HG02623 (cell line): Measurements from ENCODE around the gene HYCC1.
A peak's percentile ranks its signal among the peaks of the same experiment; 100 is the strongest.
"Not testable (repeated sequence)": the region's sequence is repeated elsewhere in the genome, so short reads cannot be mapped to it uniquely, and the experiment has no call there.

Experiments used
- ATAC-seq: cut with Tn5 transposase; IDR thresholded peaks from one replicate; pipeline ENCODE4 v1.9.1; 2021; ENCODE audit warnings: moderate library complexity; ENCODE audit not compliant: unreplicated experiment

HYCC1 gene

DNA sequence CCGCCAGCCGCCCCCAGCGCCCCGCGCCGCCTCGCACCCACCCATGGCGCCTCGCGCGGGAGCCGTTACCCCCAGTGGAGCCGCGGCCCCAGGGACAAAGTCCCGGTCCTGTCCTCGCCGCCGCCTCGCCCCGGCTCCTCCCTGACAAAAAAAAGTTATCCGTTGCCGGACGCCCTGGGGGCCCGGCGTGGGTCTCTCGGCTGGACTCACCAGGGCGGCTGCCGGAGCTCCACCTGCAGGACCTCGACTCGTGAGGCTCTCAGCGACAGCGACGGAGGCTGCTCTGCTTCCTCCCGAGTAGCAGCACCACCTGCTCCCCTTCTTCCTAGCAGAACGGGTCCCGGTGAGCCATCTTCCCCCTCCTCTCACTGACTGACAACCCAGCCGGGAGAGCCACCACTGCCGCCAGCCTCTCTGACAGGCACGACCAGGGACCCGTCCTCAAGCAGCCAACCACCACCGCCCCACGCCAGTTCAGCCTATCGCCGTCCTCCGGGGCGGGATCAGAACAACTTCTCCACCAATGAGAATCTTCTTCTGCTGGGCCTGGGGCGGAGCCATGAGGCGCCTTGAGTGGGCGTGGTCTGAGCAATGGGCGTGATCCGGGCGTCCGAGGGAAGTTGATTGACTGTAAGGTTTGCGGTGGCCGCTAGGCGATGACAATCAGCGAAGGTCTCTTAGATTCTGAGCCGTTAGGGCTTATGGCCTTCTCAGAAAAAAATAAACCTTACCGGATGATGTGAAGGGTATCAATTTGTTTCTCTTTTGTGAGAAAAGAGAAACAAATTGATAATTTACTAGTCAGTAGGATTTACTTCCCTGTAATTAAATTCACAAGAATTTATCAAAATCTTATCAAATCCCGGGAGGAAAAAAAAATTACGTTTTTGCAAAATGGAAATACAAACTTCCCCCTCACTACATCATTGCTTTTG, at the start of gene HYCC1:
Gene HYCC1, minus strand, starts transcription at position 416 of the 935 bp plus-strand sequence. CDS start 23,019 bp downstream, outside the sequence.
- peak; percentile 92 for ATAC-seq

DNA sequence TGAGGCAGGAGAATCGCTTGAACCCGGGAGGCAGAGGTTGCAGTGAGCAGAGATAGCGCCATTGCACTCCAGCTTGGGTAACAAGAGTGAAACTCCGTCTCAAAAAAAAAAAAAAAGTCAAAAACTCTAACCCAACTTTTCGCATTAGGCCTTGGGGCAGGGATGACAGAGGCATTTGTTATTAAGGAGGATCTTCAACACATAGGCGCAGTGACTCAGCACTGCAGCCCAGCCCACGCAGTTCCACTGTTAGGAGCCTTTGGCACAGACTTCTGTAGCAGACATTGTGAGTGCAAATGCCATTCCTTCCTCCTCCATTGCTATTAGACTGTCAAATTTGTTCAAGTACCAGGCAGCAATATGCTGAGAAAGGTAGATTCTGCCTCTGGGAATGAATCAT, 48.5 kb upstream of the HYCC1 start:
- no peak for ATAC-seq

DNA sequence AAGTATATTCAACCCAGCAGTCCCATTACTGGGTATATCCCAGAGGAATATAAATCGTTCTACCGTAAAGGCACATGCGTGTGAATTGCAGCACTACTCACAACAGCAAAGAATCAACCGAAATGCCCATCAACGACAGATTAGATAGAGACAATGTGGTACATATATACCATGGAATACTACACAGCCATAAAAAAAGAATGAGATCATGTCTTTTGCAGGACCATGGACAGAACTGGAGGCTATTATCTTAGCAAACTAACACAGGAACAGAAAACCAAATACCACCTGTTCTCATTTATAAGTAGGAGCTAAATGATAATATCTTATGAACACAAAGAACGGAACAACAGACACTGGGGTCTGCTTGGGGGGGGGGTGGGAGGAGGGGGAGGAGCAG, 47.4 kb upstream of the HYCC1 start:
- no peak for ATAC-seq

DNA sequence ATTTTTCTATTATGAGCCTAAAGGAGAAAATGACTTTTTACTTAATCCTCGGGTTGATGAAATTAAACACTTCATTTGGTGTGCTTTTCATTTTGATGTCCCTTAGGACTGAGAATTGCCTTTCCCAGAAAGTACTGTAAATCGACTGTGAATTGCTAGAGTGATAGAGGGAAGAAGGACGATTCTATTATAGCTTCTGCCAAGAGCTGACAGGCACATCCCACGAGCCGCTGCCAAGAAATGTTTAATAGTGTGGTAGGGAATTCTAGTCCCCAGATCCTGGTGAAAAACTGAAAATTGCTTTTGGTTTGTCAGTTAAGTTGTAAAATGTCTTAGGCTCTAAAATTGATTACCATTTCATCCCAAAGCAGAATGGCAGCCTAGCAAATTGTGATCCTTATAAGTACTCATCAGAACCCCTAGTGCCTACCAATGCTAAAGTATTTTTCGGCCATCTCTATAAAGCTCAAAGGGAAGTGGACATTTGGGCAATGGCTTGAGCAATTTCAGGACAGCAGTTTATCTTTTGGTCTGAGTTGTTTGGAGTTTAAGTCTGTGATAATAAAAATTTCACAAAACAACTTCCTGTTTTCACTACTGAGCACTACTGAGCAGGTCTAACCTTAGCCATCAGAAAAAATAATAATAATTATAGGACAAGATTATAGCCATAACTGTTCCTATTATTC, 44.6 kb upstream of the HYCC1 start:
- ATAC-seq, result no peak

DNA sequence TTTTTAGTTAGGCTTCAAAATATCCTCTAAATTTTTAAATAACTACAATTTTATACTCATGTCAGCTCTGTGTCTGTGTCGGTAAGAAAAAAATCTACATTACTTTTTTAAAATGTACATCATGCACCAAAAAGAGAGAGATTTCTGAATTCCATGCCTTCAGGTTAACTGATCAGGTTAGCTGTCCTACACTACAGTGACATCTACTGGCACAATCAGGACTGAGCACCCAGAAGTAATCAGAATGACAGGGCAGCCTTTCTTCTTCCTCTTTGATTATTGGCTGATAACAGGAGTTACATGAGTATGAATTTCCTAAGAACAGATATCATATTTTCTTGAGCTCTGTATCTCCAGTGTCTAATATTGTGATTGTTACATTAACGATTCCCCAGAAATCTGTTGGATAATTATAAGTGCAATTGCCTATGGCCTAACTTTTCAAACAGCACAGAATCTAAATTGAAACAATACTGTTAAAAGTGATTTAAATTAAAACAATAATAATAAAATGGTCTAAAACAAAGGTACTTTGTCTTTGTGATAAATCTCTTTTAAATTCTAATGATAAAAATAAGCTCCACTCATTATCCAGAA, 41.8 kb upstream of the HYCC1 start:
- ATAC-seq, result no peak

DNA sequence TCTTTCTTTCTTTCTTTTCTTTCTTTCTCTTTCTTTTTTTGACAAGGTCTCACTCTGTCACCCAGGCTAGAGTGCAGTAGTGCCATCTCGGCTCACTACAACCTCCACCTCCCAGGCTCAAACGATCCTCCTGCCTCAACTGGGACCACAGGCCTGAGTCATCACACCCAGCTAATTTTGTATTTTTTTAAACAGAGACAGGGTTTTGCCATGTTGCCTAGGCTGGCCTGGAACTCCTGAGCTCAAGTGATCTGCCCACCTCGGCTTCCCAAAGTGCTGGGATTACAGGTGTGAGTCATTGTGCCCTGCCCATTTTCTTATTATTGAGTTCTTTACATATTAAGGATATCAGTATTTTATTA, 37.2 kb upstream of the HYCC1 start:
- not testable (repeated sequence) for ATAC-seq

DNA sequence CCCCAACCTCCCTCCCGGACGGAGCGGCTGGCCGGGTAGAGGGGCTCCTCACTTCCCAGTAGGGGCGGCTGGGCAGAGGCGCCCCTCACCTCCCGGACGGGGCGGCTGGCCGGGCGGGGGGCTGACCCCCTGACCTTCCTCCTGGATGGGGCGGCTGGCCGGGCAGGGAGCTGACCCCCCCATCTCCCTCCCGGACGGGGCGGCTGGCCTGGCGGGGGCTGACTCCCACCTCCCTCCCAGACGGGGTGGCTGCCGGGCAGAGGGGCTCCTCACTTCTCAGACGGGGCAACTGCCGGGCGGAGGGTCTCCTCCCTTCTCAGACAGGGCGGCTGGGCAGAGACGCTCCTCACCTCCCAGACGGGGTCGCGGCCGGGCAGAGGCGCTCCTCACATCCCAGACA, 32.4 kb upstream of the HYCC1 start:
- ATAC-seq, result not testable (repeated sequence)

DNA sequence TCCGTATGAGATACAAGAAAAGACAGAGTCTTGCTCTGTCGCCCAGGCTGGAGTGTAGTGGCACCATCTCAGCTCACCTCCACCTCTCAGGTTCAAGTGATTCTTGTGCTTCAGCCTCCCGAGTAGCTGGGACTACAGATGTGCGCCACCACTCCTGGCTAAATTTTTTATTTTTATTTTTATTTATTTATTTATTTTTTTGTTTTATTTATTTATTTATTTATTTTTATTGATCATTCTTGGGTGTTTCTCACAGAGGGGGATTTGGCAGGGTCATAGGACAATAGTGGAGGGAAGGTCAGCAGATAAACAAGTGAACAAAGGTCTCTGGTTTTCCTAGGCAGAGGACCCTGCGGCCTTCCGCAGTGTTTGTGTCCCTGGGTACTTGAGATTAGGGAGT, 31.2 kb upstream of the HYCC1 start:
- not testable (repeated sequence) for ATAC-seq

DNA sequence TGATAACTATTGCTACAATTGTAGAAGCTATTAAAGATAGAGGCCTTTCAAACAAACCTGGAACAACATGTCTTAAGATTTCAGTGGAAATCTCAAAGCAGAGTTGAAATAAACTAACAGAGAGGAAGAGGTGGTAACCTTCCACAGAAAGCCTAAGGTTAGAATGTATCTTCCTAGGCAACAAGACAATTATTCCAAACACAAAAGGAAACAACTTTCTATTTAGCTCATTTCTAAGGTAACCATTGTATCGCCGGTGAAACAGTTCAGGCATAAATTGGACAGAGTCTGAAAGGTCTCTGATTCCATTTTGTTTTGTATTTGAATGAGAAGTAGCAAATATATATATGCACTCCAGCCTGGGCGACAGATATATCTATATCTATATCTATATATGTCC, 30.7 kb upstream of the HYCC1 start:
- no peak for ATAC-seq

DNA sequence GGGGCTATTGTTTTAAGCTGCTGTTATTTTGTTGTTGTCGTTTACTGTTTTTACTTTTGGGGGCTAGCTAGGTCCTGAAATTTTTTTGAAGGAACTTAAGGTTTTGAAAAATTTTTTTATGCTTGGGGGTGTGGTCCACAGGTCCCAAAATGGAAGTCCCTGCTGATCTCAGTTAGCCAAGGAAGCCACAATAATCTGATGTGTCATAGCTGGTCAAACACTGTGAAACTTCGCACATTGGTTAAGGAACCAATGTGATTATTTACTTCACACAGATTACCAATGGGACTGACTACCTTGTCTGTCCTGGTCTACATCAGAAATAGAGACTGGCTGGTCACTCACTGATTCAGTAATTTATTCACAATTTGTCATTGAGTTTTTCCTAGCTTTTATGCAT, 29.5 kb upstream of the HYCC1 start:
- ATAC-seq, result no peak

DNA sequence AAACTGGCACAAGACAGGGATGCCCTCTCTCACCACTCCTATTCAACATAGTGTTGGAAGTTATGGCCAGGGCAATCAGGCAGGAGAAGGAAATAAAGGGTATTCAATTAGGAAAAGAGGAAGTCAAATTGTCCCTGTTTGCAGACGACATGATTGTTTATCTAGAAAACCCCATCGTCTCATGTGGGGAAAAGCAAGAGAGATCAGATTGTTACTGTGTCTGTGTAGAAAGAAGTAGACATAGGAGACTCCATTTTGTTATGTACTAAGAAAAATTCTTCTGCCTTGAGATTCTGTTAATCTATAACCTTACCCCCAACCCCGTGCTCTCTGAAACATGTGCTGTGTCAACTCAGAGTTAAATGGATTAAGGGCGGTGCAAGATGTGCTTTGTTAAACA, 25.7 kb upstream of the HYCC1 start:
- not testable (repeated sequence) for ATAC-seq

DNA sequence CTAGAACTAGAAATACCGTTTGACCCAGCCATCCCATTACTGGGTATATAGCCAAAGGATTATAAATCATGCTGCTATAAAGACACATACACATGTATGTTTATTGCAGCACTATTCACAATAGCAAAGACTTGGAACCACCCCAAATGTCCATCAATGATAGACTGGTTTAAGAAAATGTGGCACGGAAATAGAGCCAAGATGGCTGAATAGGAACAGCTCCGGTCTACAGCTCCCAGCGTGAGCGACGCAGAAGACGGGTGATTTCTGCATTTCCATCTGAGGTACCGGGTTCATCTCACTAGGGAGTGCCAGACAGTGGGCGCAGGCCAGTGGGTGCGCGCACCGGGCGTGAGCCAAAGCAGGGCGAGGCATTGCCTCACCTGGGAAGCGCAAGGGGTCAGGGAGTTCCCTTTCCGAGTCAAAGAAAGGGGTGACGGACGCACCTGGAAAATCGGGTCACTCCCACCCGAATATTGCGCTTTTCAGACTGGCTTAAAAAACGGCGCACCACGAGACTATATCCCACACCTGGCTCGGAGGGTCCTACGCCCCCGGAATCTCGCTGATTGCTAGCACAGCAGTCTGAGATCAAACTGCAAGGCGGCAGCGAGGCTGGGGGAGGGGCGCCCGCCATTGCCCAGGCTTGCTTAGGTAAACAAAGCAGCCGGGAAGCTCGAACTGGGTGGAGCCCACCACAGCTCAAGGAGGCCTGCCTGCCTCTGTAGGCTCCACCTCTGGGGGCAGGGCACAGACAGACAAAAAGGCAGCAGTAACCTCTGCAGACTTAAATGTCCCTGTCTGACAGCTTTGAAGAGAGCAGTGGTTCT, 21.8 kb upstream of the HYCC1 start:
- ATAC-seq, result not testable (repeated sequence)

DNA sequence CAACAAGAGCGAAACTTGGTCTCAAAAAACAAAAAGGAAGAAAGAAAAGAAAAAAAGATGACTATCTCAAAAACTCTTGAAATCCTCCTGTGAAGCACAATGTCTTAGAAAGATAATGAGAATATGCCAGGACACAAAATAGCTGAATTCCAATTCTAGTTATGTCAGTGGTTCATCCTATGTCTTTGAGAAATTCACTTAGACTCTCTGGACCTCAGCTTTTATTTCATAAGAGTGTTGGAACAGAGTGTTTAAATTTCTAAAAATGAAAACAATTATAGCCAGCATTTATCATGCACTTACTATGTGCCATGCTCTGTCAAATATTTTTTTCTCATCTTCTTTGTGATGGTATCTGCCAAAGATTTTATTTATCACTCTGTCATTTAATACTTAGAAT, 13.3 kb upstream of the HYCC1 start:
- ATAC-seq, result no peak

DNA sequence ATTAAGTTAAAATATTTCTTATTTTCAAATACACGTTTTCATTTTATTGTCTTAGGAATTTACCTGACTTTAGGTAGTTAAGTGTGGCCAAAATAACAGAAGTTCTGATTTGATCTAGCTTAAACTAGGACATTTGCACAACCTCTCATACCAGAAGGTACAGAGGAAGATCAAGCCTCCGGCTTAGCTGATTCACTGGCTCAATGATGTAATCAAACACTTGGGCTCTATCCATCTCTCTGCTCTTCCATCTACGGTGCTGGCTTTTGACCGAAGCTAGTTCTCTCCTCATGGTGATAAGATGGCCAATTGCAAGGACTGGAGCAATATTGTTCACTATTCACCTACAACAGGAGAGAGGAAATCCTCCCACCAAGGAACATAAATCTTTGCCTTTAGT, 12.2 kb upstream of the HYCC1 start:
- no peak for ATAC-seq

DNA sequence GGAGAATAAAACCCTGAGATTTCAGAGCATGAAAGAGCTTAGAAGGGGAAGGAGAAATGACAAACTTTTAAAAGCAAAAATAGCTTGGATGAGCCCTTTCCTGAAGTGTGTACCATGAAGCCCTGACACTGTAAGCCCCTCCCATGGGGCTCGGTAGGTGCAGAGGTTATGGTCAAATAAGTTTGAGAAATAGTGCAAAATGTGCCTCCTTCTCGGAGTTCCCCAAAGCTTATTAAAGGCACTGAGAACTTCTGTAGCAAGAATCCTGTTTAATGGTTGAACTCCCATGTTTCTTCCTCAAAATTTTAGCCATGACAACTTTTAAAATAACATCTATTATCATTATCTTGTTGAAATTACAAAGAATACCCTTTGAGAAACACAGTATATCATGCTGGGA, 10.5 kb upstream of the HYCC1 start:
- no peak for ATAC-seq

DNA sequence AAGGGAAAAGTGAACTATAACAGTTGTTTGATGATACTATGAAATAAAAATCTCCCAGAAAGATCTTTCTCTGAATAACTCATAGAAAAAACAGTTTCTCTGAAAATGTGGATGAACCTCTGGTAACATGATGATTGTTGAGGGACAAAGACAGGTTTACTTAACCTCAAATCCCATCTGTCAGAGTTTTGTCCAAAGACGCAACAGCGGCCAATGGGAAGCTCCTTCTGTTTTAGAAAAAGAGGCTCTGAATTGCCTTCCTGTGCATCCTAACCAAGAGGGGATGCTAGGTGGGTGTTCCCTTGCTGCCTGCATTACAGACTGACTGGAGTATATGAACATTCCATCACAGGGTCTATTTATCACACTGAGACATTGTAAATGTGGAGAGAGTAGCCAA, 8.9 kb upstream of the HYCC1 start:
- no peak for ATAC-seq

DNA sequence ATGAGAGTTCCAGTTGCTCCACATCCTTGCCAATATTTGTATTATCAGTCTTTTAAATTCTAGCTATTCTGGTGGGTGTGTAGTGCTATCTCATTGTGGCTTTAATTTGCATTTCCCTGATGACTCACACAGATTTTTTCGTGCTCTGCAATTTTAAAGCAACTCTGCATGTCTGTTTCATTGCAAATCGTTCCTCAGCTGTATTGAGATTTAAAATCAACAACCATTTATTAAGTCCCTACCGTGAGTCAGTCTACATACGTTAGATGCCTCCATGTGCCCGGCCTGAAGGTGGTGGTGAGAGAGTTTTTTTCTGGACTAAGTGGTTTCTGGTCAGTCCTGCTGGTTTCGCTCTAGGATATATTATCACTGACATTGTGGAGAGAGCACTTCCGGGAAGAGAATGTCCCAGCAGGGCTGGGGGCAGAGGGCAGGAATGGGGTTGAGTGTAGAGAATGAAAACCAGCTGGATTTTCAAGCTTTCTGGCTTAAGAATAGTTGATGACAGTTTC, 8.4 kb upstream of the HYCC1 start:
- no peak for ATAC-seq

DNA sequence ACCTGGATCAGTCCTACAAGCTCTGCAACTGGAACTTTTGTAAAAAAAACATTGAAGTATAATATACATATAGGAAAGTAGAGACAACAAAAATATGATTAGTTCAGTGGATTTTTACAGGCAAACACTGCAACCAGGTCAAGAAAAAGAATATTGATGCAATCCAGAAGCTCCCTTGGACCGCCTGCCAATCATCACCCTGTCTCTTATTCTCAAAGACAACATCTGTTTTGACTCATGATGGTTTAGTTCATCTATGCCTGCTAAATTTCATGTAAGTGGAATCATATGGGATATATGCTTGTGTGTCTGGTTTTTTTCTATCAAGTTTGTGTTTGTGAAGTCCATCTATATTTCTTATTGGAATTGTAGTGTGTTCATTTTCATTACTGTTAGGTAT, 7.7 kb upstream of the HYCC1 start:
- ATAC-seq, result no peak

DNA sequence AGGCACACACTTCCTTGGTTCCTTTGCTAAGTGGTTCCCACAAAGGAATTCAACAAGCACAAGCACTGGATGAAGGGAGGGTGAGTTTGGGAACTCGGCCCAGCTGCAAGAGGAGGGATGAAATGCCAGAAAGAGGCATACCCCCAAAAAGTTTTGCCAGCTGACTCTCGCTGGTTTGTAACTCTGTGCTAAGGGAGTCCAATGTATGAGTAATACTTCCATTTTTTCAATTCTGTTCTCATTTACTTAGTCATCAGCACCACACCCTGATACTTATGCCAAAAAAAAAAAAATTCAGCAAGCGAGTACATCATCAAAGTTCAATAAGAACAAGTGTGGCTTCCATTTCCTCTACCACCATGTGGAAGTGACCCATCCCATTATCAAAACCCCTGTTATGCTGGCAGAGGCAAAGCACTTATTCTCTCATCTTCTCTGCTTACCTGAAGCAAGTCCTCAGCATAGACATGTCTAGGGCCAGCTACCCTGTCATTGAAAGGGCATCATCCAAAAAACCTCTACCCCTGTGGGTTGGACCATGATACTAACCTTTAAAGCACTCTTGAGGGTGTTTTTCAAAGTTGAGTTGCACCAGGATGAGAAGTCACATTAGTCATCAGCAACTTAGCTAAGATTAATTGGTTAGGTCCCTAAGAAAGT, 6.9 kb upstream of the HYCC1 start:
- no peak for ATAC-seq

DNA sequence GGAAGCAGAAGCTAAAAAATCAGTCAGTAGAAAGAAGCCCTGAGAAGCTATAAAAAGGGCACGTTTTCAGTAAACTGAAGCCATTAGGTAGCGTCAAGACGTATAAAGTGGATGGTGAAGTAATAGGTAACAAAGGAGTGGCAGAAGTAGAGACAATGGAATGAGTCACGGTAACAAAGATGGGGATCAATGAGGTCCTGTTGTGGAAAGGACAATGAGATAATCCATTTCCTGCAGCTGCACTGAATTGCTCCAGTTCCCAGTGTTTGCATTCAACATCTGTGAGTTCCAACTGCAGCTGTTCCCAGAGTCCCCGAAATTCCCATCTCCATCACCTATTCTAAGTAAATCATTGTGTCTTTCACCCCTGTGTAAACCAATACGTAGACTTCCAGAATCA, 4.8 kb upstream of the HYCC1 start:
- no peak for ATAC-seq
